VCaP (cell line): Measurements from ENCODE around the gene OR52E5.

ENCODE experiments used
- H3K27ac ChIP-seq: fragments of 450-650 bp; 2 replicates; pipeline ENCODE4 v1.5.1; 2017
- CTCF ChIP-seq: fragments of 450-650 bp; conservative IDR thresholded peaks from 2 replicates; pipeline ENCODE4 v1.5.1; 2017; ENCODE audit warnings: mild to moderate bottlenecking, moderate library complexity

OR52E5 gene

GRCh38 chr11:5931061-5931460, 38.1 kb downstream of the OR52E5 start:
- H3K27ac ChIP-seq = no peak overlapping the region
- TF ChIP-seq CTCF = no peak

- no peak for TF ChIP-seq CTCF
- no peak overlapping the region for H3K27ac ChIP-seq
Observed at GRCh38 chr11:5932671-5933070, 39.7 kb downstream of the OR52E5 start.

- TF ChIP-seq CTCF = no peak
- no peak overlapping the region for H3K27ac ChIP-seq
Observed at GRCh38 chr11:5933116-5933515, 40.1 kb downstream of the OR52E5 start.

- H3K27ac ChIP-seq = no peak overlapping the region
- TF ChIP-seq CTCF = no peak
Observed at GRCh38 chr11:5937868-5938602, 45.0 kb downstream of the OR52E5 start.

GRCh38 chr11:5938603-5938965, 45.6 kb downstream of the OR52E5 start:
- no peak overlapping the region for H3K27ac ChIP-seq
- no peak for TF ChIP-seq CTCF

GRCh38 chr11:5940748-5941147, 47.7 kb downstream of the OR52E5 start:
- no peak for TF ChIP-seq CTCF
- no peak overlapping the region for H3K27ac ChIP-seq

GRCh38 chr11:5941951-5942350, 48.9 kb downstream of the OR52E5 start, which contains the start of gene OR56A3:
Gene OR56A3, plus strand, starts transcription at chr11:5942251. Its CDS starts 5,096 bp downstream, at chr11:5947347.
- H3K27ac ChIP-seq = no peak within 1 kb of the TSS
- TF ChIP-seq CTCF = no peak
